Measurements from ENCODE around the gene HELB. TPM values are rescaled to one million over a fixed set of nuclear protein-coding genes. Genes with fewer than 3 reads are reported as not detected.

HELB gene
- total RNA-seq, 1 donor from 2014 or later: 2.9 TPM

- DNase-seq (ENCODE audit: low spot score): no peak
Observed at GRCh38 chr12:66359300-66359699, 57.0 kb downstream of the HELB start.

GRCh38 chr12:66361703-66362102 is 59.4 kb downstream of the HELB start:
- DNase-seq (ENCODE audit: low spot score): no peak

DNA sequence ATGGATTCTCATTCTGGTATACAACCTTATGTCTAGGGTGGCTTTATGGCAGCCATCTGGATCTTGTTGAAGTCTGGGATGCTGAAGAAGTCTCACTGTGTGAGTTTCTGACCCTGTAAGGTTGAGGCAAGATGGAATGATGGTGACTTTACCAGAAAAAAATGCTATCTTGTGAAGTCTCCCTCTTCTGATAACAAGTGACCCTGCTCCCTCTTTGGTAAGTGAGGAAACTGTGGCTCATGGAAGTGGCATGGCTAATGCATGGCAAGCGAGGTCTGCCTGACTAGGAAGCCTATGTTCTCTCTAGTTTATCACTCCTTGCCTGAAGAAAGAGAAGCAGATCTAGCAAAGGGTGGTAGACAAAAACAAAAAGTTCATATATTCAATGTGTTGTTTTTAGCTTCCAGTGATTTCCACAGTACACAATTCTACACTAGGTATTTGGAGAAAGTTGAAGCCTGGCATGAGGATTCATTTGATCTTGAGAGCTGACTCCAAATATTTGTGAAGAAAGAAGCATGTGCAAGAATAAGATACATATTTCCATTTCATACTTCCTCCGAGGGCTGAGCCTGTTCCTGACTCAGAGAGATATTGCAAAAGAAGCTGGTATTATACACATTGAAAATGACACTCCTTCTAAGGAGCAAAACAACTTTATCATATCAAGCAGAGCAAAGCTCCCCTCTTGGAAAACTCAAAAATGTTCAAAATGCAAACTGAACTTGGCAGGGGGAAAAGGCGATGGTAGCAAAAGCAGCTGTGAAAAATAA is 63.6 kb downstream of the HELB start:
- DNase-seq (ENCODE audit: low spot score): no peak

- DNase-seq (ENCODE audit: low spot score): no peak
Observed at GRCh38 chr12:66367015-66367667, 64.8 kb downstream of the HELB start.

DNA sequence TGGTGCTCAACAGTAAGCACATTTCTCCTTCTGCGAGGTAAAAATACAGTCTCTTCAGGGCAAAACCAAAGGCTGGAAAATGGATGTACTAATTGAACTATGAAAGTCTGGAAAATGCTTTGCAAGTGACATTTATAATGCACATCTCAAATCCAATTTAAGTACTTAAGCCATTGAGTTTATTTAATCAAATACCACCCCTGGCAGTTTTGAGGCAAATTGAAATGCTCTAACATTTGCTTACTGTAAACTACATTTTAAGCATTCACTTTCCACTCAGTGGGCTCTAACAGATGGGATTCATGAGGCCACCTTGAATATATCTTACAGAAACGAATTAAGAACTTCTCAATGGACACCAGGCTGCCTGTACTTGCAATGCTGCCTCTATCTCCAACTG is 69.7 kb downstream of the HELB start:
- DNase-seq (ENCODE audit: low spot score): no peak

GRCh38 chr12:66375560-66375959 is 73.3 kb downstream of the HELB start:
- no peak for DNase-seq (ENCODE audit: low spot score)

DNA sequence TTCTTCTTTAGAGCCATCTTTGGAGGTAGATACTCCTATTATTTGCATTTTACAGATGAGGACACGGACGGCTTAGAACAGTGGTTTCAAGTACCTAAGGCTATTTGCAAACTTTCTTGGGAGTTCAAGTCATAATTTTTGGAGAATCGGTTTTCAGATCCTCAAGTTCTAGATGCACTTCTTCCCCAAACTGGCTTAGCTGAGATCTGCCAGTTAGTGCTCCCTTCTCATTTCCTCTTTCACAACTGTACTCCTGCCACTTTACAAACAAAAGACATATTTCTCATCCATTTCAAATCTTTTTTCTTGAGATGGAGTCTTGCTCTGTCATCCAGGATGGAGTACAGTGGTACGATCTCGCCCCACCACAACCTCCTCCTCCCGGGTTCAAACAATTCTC is 77.3 kb downstream of the HELB start:
- no peak for DNase-seq (ENCODE audit: low spot score)

DNA sequence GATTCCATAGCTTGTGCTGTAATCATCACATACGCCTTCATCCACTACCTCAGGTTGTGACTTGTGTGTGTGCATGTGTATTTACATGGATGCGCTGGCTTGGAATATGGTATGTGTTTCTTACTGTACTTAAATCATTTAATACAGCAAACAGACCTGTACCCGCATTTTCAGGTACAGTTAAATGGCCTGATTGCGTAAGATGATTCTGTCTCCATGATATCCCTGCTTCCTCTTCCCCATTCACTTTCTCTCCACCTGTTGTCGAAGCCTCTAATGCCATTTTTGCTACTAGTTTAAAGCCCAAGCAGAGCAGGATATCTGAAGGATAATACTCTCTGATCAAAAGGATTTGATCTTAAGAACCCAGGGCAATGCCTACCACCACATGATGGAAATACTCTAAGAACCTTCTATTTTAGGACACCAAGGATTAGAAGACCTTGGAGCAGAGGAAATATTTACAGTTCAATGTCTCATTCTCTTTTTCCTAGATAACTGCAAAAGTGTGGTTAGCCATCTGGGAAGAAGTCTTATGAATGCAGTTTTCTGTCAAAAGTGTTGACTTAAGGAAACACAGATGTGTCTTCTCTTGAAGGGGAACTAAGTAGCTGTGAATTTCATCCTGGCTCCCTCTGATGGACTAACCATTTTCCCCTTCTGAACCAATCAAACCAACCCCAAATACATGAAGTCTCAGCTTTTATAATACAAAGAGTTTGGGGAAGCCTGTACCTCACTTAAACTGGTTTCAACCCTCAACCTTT is 78.7 kb downstream of the HELB start:
- no peak for DNase-seq (ENCODE audit: low spot score)

DNA sequence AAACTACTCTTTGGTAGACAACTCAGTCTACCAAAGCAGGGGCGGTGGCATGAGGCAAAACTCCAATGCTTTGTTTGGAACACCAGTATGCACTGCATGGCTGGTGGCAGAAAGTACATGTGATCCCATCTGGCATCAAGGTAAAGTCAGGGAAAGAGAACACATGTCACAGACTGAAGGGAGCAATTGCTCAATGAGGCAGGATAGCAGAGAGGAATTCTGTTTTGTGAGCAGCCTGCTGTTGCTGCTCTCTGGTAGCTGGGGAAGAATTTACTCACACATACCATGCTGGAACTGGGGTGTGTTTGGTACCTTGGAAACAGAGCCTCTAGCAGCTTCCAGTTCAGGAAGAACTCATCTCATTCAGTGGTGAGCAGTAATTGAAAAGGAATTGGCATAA is 84.8 kb downstream of the HELB start:
- no peak for DNase-seq (ENCODE audit: low spot score)

Other genes starting within 250 kb of the HELB start
- gene LLPH, start 171.7 kb upstream of the HELB start, total RNA-seq: 25.4 TPM
- 146 TPM for gene TMBIM4, start 132.5 kb upstream of the HELB start, total RNA-seq
- 58.9 TPM for gene IRAK3, start 113.3 kb upstream of the HELB start, total RNA-seq

Measured in mesenteric fat pad (tissue), 1 donor.